ENCODE results near the gene ELL. TPM values are rescaled to one million over a fixed set of nuclear protein-coding genes. Genes with fewer than 3 reads are reported as not detected.

Gene ELL
- total RNA-seq, 1 experiment from 2014 or later, result 17.0 TPM

- no peak for DNase-seq
- H3K9me3 ChIP-seq (ENCODE audit: control insufficient read depth, low read depth, low read length), result no peaks in the 10 kb centered on the region
- peaks cover 3% of the 10 kb centered on the region for H4K20me1 ChIP-seq (ENCODE audit: control insufficient read depth, insufficient read depth, insufficient read length)
- peak overlapping the region; percentile 60 for H3K14ac ChIP-seq (ENCODE audit: insufficient read depth, low read length)
- no peak overlapping the region for H3K18ac ChIP-seq (ENCODE audit: insufficient read length, low read depth, low read length)
- peaks cover 2% of the 10 kb centered on the region for H3K79me1 ChIP-seq (ENCODE audit: insufficient read depth, low read depth, low read length, poor library complexity, severe bottlenecking)
- H3K4me1 ChIP-seq (ENCODE audit: insufficient read depth, low read length), result no peaks in the 10 kb centered on the region
- no peaks in the 10 kb centered on the region for H3K9me3 Mint-ChIP-seq
- H3K27me3 Mint-ChIP-seq (ENCODE audit: low read depth), result no peaks in the 10 kb centered on the region
- TF ChIP-seq CTCF (conservative IDR thresholded peaks at IDR 0.05), result no peak
- no peak overlapping the region for H3K4ac ChIP-seq (ENCODE audit: low read depth, low read length)
- no peak overlapping the region for H4K5ac ChIP-seq (ENCODE audit: insufficient read length, low read depth, low read length)
- H2BK15ac ChIP-seq (ENCODE audit: low read depth, low read length), result no peak overlapping the region
- H3T11ph ChIP-seq (ENCODE audit: low read length), result no peak overlapping the region
- WGBS (ENCODE audit: extremely low coverage, insufficient read length, low lambda C conversion rate), result no CpG with 5 or more reads among the region's 9 CpGs
- no peak overlapping the region for H2BK20ac ChIP-seq (ENCODE audit: low read depth, low read length, poor library complexity, severe bottlenecking)
- no peak overlapping the region for H3K23ac ChIP-seq (ENCODE audit: insufficient read length, low read depth, low read length)
- H3K9ac ChIP-seq (ENCODE audit: extremely low read depth, insufficient read length, low read length), result no peak overlapping the region
- H2BK12ac ChIP-seq (ENCODE audit: insufficient read length, low read depth, low read length), result no peak overlapping the region
- H3K27ac Mint-ChIP-seq, result peak overlapping the region; percentile 82 to 92 (median 87)
- H2BK5ac ChIP-seq (ENCODE audit: insufficient read length, low read length), result no peak overlapping the region
- no peak overlapping the region for H4K8ac ChIP-seq (replicated peaks; ENCODE audit: insufficient read length, low read depth, low read length)
- H3K79me2 ChIP-seq (ENCODE audit: insufficient read depth, low read length), result peaks cover 2% of the 10 kb centered on the region; the same call in 1 of the 2 replicates
- no peaks in the 10 kb centered on the region for H3K23me2 ChIP-seq (ENCODE audit: insufficient read length, low read depth, low read length, poor library complexity, severe bottlenecking)
- H3K4me2 ChIP-seq (ENCODE audit: insufficient read depth, insufficient read length, low read length), result no peak overlapping the region
- peaks cover 13 to 14% of the 10 kb centered on the region in 2 experiments for H3K4me1 Mint-ChIP-seq
- no peak overlapping the region for H4K91ac ChIP-seq (ENCODE audit: insufficient read length, low read depth, low read length)
- H3K27me3 ChIP-seq (ENCODE audit: insufficient read depth, low read length), result no peaks in the 10 kb centered on the region
- H2AFZ ChIP-seq (ENCODE audit: low read length), result no peak overlapping the region
- no peak overlapping the region for H3K56ac ChIP-seq (ENCODE audit: insufficient read length, low read depth, low read length)
- no peak overlapping the region for H3K4me3 Mint-ChIP-seq
- no peak overlapping the region for H2AK5ac ChIP-seq (ENCODE audit: insufficient read length, low read length)
- H2BK120ac ChIP-seq (ENCODE audit: low read depth, low read length, poor library complexity, severe bottlenecking), result no peak overlapping the region
- H3K27ac ChIP-seq (ENCODE audit: insufficient read length, low read depth, low read length), result no peak overlapping the region
- no peaks in the 10 kb centered on the region; a peak in 1 of 7 replicates for H3K36me3 Mint-ChIP-seq (ENCODE audit: insufficient read depth in 1 of 3, low read depth in 3 of 3)
These were observed 14.7 kb downstream of the ELL start for GRCh38 chr19:18507021-18507726.
